Right renal pelvis (tissue), 4 donors: Measurements from ENCODE around the gene MAP3K20. TPM values are rescaled to one million over a fixed set of nuclear protein-coding genes. Genes with fewer than 3 reads are reported as not detected.
"Not testable (repeated sequence)": the region's sequence is repeated elsewhere in the genome, so short reads cannot be mapped to it uniquely, and the experiment has no call there.

ENCODE experiments used
- DNase-seq, 4 donors: peaks; one replicate each; pipeline ENCODE4 v3.0.0-alpha.2; 2013; ENCODE audit warnings: low read depth in 4 of 4, low spot score in 3 of 4, missing footprints in 1 of 4
- polyA plus RNA-seq, 4 donors: library from polyadenylated mRNA; unstranded; fragments of 120-200 nt; gene quantifications; one replicate each; pipeline ENCODE4 v1.2.1, GENCODE V29; 2013; ENCODE audit not compliant: insufficient read length in 4 of 4

The MAP3K20 gene
- polyA plus RNA-seq: 10 to 100 TPM; 23.1 to 30.2 (median 29.3) TPM

GRCh38 chr2:173075781-173076580 is at the start of gene MAP3K20:
Gene MAP3K20, plus strand, starts transcription at chr2:173075846. Its CDS starts 15,186 bp downstream, at chr2:173091032.
- peak; percentile 35 to 50 (median 42) for DNase-seq

GRCh38 chr2:173026479-173026878 is 49.2 kb upstream of the MAP3K20 start:
- DNase-seq: no peak

GRCh38 chr2:173027181-173028128 is 48.2 kb upstream of the MAP3K20 start:
- DNase-seq: peak; percentile 86

GRCh38 chr2:173028141-173028540 is 47.5 kb upstream of the MAP3K20 start:
- no peak for DNase-seq

GRCh38 chr2:173028671-173029070 is 47.0 kb upstream of the MAP3K20 start:
- no peak for DNase-seq

- no peak for DNase-seq
These were observed 44.8 kb upstream of the MAP3K20 start for GRCh38 chr2:173030561-173031490.

GRCh38 chr2:173032032-173032431 is 43.6 kb upstream of the MAP3K20 start:
- no peak for DNase-seq

- no peak for DNase-seq
These were observed 42.6 kb upstream of the MAP3K20 start for GRCh38 chr2:173033084-173033483.

GRCh38 chr2:173034143-173034542 is 41.5 kb upstream of the MAP3K20 start:
- DNase-seq: no peak

- DNase-seq: no peak
These were observed 38.2 kb upstream of the MAP3K20 start for GRCh38 chr2:173037245-173038120.

- DNase-seq: not testable (repeated sequence)
These were observed 37.4 kb upstream of the MAP3K20 start for GRCh38 chr2:173038257-173038656.

- DNase-seq: no peak
These were observed 34.9 kb upstream of the MAP3K20 start for GRCh38 chr2:173040729-173041128.

GRCh38 chr2:173043476-173043875 is 32.2 kb upstream of the MAP3K20 start:
- DNase-seq: no peak

GRCh38 chr2:173043897-173044519 is 31.6 kb upstream of the MAP3K20 start:
- no peak for DNase-seq

- DNase-seq: no peak
These were observed 31.0 kb upstream of the MAP3K20 start for GRCh38 chr2:173044686-173045085.

- DNase-seq: no peak
These were observed 30.5 kb upstream of the MAP3K20 start for GRCh38 chr2:173045181-173045580.

- no peak for DNase-seq
These were observed 27.1 kb upstream of the MAP3K20 start for GRCh38 chr2:173048522-173048896.

- DNase-seq: no peak
These were observed 26.6 kb upstream of the MAP3K20 start for GRCh38 chr2:173048897-173049661.
